ENCODE results near the gene PPP1R13B. TPM values are rescaled to one million over a fixed set of nuclear protein-coding genes. Genes with fewer than 3 reads are reported as not detected.

PPP1R13B gene
- total RNA-seq, 1 experiment from 2014 or later = 17.8 TPM

DNA sequence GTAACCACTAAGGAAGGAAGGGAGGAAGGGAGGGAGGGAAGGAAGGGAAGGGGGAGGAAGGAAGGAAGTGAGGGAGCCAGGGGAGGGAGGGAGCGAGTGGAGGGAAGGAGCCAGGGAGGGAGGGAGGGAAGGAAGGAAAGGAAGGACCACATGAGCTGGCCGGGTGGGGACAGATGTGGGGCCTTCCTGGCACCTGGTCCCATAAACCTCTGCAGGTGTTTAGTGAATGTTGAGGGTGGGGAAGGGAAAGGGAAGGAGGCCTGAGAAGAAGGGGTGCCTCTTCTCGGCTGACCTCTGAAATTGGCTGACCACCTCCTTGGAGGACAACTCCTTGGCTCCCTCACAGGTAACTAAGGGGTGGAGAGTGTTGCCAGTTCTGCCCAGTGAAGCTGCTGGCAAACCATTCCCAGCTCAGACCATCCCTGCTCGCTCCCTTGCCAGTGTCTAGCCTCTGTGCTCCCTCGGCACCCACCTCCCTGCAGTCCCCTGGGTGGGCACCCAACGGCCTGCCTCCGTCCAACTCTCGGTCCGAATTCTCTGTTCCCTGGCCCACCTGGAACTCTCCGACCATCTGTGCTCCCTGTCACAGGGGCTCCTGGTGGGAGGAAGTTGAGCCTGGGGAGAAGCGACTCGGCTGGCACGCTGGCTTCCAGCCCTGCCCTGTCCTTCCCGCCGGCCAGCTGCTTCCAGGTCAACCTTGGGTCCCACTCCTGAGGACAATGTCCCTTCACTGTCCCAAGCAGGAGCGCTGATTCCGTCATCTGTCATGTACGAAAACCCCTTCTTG is 12.2 kb upstream of the PPP1R13B start:
- no peak overlapping the region for H3K4me2 ChIP-seq (ENCODE audit: low read length)
- intact Hi-C loops (cut with micrococcal nuclease) = no loop called here

More for the DNA sequence above, 12.2 kb upstream of the PPP1R13B start:
- no peak for TF ChIP-seq JUND (IDR thresholded peaks at IDR 0.05)
- TF ChIP-seq EZH2 (IDR thresholded peaks at IDR 0.05) = no peak
- no peak for TF ChIP-seq CEBPB (IDR thresholded peaks at IDR 0.05; ENCODE audit: low read depth)
- no peak for TF ChIP-seq POLR2AphosphoS5 (IDR thresholded peaks at IDR 0.05; ENCODE audit: low read depth, low read length)
- TF ChIP-seq EGR1 (IDR thresholded peaks at IDR 0.05; ENCODE audit: low read depth) = no peak
- TF ChIP-seq SIN3A (IDR thresholded peaks at IDR 0.05; ENCODE audit: low read depth) = no peak
- TF ChIP-seq, protein P1, sequence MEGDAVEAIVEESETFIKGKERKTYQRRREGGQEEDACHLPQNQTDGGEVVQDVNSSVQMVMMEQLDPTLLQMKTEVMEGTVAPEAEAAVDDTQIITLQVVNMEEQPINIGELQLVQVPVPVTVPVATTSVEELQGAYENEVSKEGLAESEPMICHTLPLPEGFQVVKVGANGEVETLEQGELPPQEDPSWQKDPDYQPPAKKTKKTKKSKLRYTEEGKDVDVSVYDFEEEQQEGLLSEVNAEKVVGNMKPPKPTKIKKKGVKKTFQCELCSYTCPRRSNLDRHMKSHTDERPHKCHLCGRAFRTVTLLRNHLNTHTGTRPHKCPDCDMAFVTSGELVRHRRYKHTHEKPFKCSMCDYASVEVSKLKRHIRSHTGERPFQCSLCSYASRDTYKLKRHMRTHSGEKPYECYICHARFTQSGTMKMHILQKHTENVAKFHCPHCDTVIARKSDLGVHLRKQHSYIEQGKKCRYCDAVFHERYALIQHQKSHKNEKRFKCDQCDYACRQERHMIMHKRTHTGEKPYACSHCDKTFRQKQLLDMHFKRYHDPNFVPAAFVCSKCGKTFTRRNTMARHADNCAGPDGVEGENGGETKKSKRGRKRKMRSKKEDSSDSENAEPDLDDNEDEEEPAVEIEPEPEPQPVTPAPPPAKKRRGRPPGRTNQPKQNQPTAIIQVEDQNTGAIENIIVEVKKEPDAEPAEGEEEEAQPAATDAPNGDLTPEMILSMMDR (IDR thresholded peaks at IDR 0.05 in 2 of 3, conservative IDR thresholded peaks at IDR 0.05 in 1 of 3; ENCODE audit: borderline replicate concordance in 1 of 3, insufficient read depth in 1 of 3, low read depth in 2 of 3, low read length in 2 of 3) = no peak
- no peak for TF ChIP-seq SP1 (IDR thresholded peaks at IDR 0.05; ENCODE audit: low read depth)
- TF ChIP-seq POLR2A (IDR thresholded peaks at IDR 0.05; ENCODE audit: borderline replicate concordance, extremely low read depth, insufficient read depth, insufficient read length) = no peak
- TF ChIP-seq ELF1 (IDR thresholded peaks at IDR 0.05; ENCODE audit: borderline replicate concordance, low read depth) = no peak
- Histone ChIP-seq H3K27me3 (ENCODE audit: insufficient read depth, low read length) (no peaks in the 10 kb centered on the region; the same call in 1 of the 2 replicates), H3K9me3 (ENCODE audit: control insufficient read depth in 1 of 2, insufficient read depth in 1 of 2, low read depth in 1 of 2, low read length in 2 of 2) (no peaks in the 10 kb centered on the region), H3K27ac (ENCODE audit: low read depth, low read length) (no peak overlapping the region), H3K4me3 (replicated peaks in 1 of 2; ENCODE audit: low read depth in 1 of 2, low read length in 2 of 2) (no peak overlapping the region), H3K36me3 (ENCODE audit: control insufficient read depth in 1 of 2, insufficient read depth in 2 of 2, low read length in 2 of 2) (no peaks in the 10 kb centered on the region), H2AFZ (ENCODE audit: low read depth, low read length, poor library complexity, severe bottlenecking) (no peak overlapping the region), H3K9ac (ENCODE audit: low read length) (no peak overlapping the region), H3K9me2 (ENCODE audit: insufficient read depth) (no peaks in the 10 kb centered on the region), H3K4me1 (ENCODE audit: control insufficient read depth in 1 of 2, insufficient read depth in 2 of 2, low read length in 2 of 2) (peaks cover 9 to 14% of the 10 kb centered on the region in 2 experiments; a peak in 3 of 4 replicates), H3K79me2 (ENCODE audit: insufficient read depth, low read length) (no peaks in the 10 kb centered on the region), H4K20me1 (ENCODE audit: insufficient read depth) (no peaks in the 10 kb centered on the region)
- POLR2A ChIA-PET = no interaction called here
- RAD21 ChIA-PET (ENCODE audit: low non-redundant PET in 1 of 2, low total read pairs in 2 of 2, uncharacterized antibody in 2 of 2, unreplicated experiment in 2 of 2) = no interaction called here
- DNase-seq (ENCODE audit: low read depth, low spot score) (no peak), ATAC-seq (no peak)
- no TSS peak for BruUV-seq (replicated peaks)
- CTCF ChIA-PET = interaction anchor here (1.0 to 1.4 kb wide), 2 partner anchors 41 to 51 kb away, joined by 3 to 4 read pairs; no protein-coding TSS in a partner anchor
